Suprapubic skin (tissue), 4 donors: ENCODE results near the gene SPECC1. TPM values are rescaled to one million over a fixed set of nuclear protein-coding genes. Genes with fewer than 3 reads are reported as not detected.

Source experiments
- DNase-seq, 2 donors: peaks; one replicate each; pipeline ENCODE4 v3.0.0-alpha.2; 2019; ENCODE audit warnings: low spot score in 2 of 2
- H3K27ac ChIP-seq: fragments of 200-600 bp; sonication (generic); one replicate; pipeline ENCODE4 v1.5.1; 2019
- H3K27me3 ChIP-seq: fragments of 200-600 bp; sonication (generic); one replicate; pipeline ENCODE4 v1.5.1; 2019
- H3K36me3 ChIP-seq: fragments of 200-600 bp; sonication (generic); one replicate; pipeline ENCODE4 v1.5.1; 2019
- H3K4me1 ChIP-seq: fragments of 200-600 bp; sonication (generic); one replicate; pipeline ENCODE4 v1.5.1; 2019
- H3K4me3 ChIP-seq: fragments of 200-600 bp; sonication (generic); one replicate; pipeline ENCODE4 v1.5.1; 2019; ENCODE audit warnings: mild to moderate bottlenecking
- H3K9me3 ChIP-seq: fragments of 200-600 bp; sonication (generic); one replicate; pipeline ENCODE4 v1.5.1; 2019
- CTCF ChIP-seq, 2 donors: fragments of 200-600 bp in 1 of 2; fragments of 450-650 bp in 1 of 2; sonication (generic) in 1 of 2; IDR thresholded peaks; one replicate each; pipeline ENCODE4 v1.5.1; 2016 to 2019; ENCODE audit warnings: antibody characterized with exemption in 2 of 2, mild to moderate bottlenecking in 1 of 2, moderate library complexity in 1 of 2
- EP300 ChIP-seq: sonication (generic); formaldehyde crosslinking; IDR thresholded peaks from one replicate; pipeline ENCODE4 v1.6.1; 2017; ENCODE audit warnings: antibody characterized with exemption
- POLR2A ChIP-seq, 2 donors: fragments of 450-650 bp; IDR thresholded peaks; one replicate each; pipeline ENCODE4 v1.6.1; 2017; ENCODE audit warnings: antibody characterized with exemption in 2 of 2, mild to moderate bottlenecking in 2 of 2, moderate library complexity in 2 of 2
- POLR2AphosphoS5 ChIP-seq, 3 donors: sonication (generic); formaldehyde crosslinking; IDR thresholded peaks; one replicate each; pipeline ENCODE4 v1.6.1; 2017; ENCODE audit warnings: antibody characterized with exemption in 3 of 3
- WGBS: methylation state at CpG from one replicate; pipeline ENCODE4 v1.1.5; 2018; 5-methylcytosine and 5-hydroxymethylcytosine counted together
- total RNA-seq, 4 donors: library from RNA; depleted of rRNA; stranded (reverse); fragments of >200 nt; gene quantifications; one replicate each; pipeline ENCODE4 v1.1.0, GENCODE V29; 2016

SPECC1 gene
- total RNA-seq, 4 donors from 2014 or later: 12.2 to 18.1 (median 16.4) TPM

GRCh38 chr17:20263595-20263994 lies 254.4 kb downstream of the SPECC1 start:
- Histone ChIP-seq H3K4me3 (no peak overlapping the region), H3K27ac (no peak overlapping the region), H3K36me3 (peaks cover 1% of the 10 kb centered on the region), H3K4me1 (peaks cover 2% of the 10 kb centered on the region), H3K27me3 (no peaks in the 10 kb centered on the region), H3K9me3 (no peaks in the 10 kb centered on the region)
- TF ChIP-seq POLR2A (IDR thresholded peaks at IDR 0.05) (no peak), POLR2AphosphoS5 (IDR thresholded peaks at IDR 0.05) (no peak), EP300 (no peak), CTCF (IDR thresholded peaks at IDR 0.05) (no peak)
- no peak for DNase-seq
- 67% methylated on average over 5 of the region's 5 CpGs for WGBS

GRCh38 chr17:20264996-20265395 lies 255.8 kb downstream of the SPECC1 start:
- TF ChIP-seq POLR2A (IDR thresholded peaks at IDR 0.05) (no peak), POLR2AphosphoS5 (IDR thresholded peaks at IDR 0.05) (no peak), CTCF (IDR thresholded peaks at IDR 0.05) (no peak), EP300 (no peak)
- 89% methylated on average over 6 of the region's 6 CpGs for WGBS
- H3K4me1 ChIP-seq: peaks cover 2% of the 10 kb centered on the region
- H3K4me3 ChIP-seq: no peak overlapping the region
- H3K27ac ChIP-seq: no peak overlapping the region
- H3K27me3 ChIP-seq: no peaks in the 10 kb centered on the region
- no peaks in the 10 kb centered on the region for H3K9me3 ChIP-seq
- no peaks in the 10 kb centered on the region for H3K36me3 ChIP-seq
- no peak for DNase-seq

- H3K4me3 ChIP-seq: no peak overlapping the region
- 87% methylated on average over 11 of the region's 11 CpGs for WGBS
- H3K4me1 ChIP-seq: peaks cover 2% of the 10 kb centered on the region
- no peak for TF ChIP-seq EP300
- TF ChIP-seq POLR2A (IDR thresholded peaks at IDR 0.05): no peak
- TF ChIP-seq CTCF (IDR thresholded peaks at IDR 0.05): no peak
- TF ChIP-seq POLR2AphosphoS5 (IDR thresholded peaks at IDR 0.05): no peak
- no peaks in the 10 kb centered on the region for H3K36me3 ChIP-seq
- no peak overlapping the region for H3K27ac ChIP-seq
- no peaks in the 10 kb centered on the region for H3K27me3 ChIP-seq
- no peaks in the 10 kb centered on the region for H3K9me3 ChIP-seq
- DNase-seq: no peak
Measured at GRCh38 chr17:20266806-20267458, 257.8 kb downstream of the SPECC1 start.

- Histone ChIP-seq H3K27ac (no peak overlapping the region), H3K36me3 (no peaks in the 10 kb centered on the region), H3K4me1 (peaks cover 2% of the 10 kb centered on the region), H3K4me3 (no peak overlapping the region), H3K27me3 (no peaks in the 10 kb centered on the region), H3K9me3 (no peaks in the 10 kb centered on the region)
- 40% methylated on average over 3 of the region's 3 CpGs for WGBS
- TF ChIP-seq EP300 (no peak), POLR2A (IDR thresholded peaks at IDR 0.05) (no peak), POLR2AphosphoS5 (IDR thresholded peaks at IDR 0.05) (no peak)
- DNase-seq: no peak
Measured at GRCh38 chr17:20267459-20267842, 258.3 kb downstream of the SPECC1 start.

- Histone ChIP-seq H3K36me3 (no peaks in the 10 kb centered on the region), H3K4me1 (peaks cover 2% of the 10 kb centered on the region), H3K27me3 (no peaks in the 10 kb centered on the region), H3K4me3 (no peak overlapping the region), H3K9me3 (no peaks in the 10 kb centered on the region), H3K27ac (no peak overlapping the region)
- 90% methylated on average over 3 of the region's 3 CpGs for WGBS
- TF ChIP-seq CTCF (IDR thresholded peaks at IDR 0.05) (no peak), POLR2A (IDR thresholded peaks at IDR 0.05) (no peak), EP300 (no peak), POLR2AphosphoS5 (IDR thresholded peaks at IDR 0.05) (no peak)
- no peak for DNase-seq
Measured at GRCh38 chr17:20270369-20270768, 261.2 kb downstream of the SPECC1 start.
